K562 (cell line): Measurements from ENCODE around the gene DENND1A. TPM values are rescaled to one million over a fixed set of nuclear protein-coding genes. Genes with fewer than 3 reads are reported as not detected.

ENCODE experiments used
- ATAC-seq: fragments of 200-7000 bp; cut with Tn5 transposase; 3 replicates; pipeline ENCODE4 v1.9.1; 2020; ENCODE audit warnings: moderate library complexity
- BruUV-seq: library from RNA; stranded (reverse); fragments of 400-500 nt; replicated peaks from 2 replicates; lab custom pipeline; 2021; lab: Mats Ljungman, UMichigan
- CTCF ChIA-PET: fragments of 300-600 bp; formaldehyde crosslinking; extraction: SDS; loops from one replicate; lab custom pipeline; 2021; ENCODE audit warnings: low intra/inter-chr PET ratio; lab: Yijun Ruan, JAX
- POLR2A ChIA-PET: fragments of 300-600, 350-650 bp; sonication (Branson Sonifier 250); formaldehyde crosslinking; extraction: SDS; loops from one replicate; lab custom pipeline; 2021; ENCODE audit warnings: antibody characterized with exemption, inconsistent platforms; lab: Yijun Ruan, JAX
- DNase-seq, 4 experiments: peaks; one replicate each; pipeline versions ENCODE4 v3.0.0 to v3.0.0-alpha.2; 2011 to 2018; ENCODE audit warnings: low spot score in 3 of 4, mixed read lengths in 3 of 4; ENCODE audit errors: extremely low read depth in 1 of 4
- FAIRE-seq: peaks from 2 replicates; lab custom pipeline; 2011; peaks lifted over from hg19 to GRCh38; lab: Jason Lieb, UNC
- H2AFZ ChIP-seq: 2 replicates; pipeline ENCODE4 v1.6.0; 2011; ENCODE audit warnings: low read depth, low read length, control low read depth, inconsistent platforms
- H3K27ac ChIP-seq: fragments of 200-600 bp; 3 replicates; pipeline ENCODE4 v1.8.0; 2011; ENCODE audit warnings: low read depth, mild to moderate bottlenecking, control low read depth, inconsistent platforms, low read length, moderate library complexity, mixed read lengths; ENCODE audit errors: extremely low read depth
- H3K27me3 ChIP-seq, 2 experiments: fragments of 300-600 bp in 1 of 2; 2 replicates in 1 of 2; 3 replicates in 1 of 2; pipeline versions ENCODE4 v1.6.0 to v1.8.0; 2011; ENCODE audit warnings: inconsistent platforms in 2 of 2, low read length in 2 of 2, mild to moderate bottlenecking in 1 of 2, mixed read lengths in 1 of 2, moderate library complexity in 1 of 2; ENCODE audit not compliant: control insufficient read depth in 2 of 2, insufficient read depth in 2 of 2
- H3K36me3 ChIP-seq: fragments of 300-600 bp; 3 replicates; pipeline ENCODE4 v1.8.0; 2011; ENCODE audit warnings: mild to moderate bottlenecking, low read length, inconsistent platforms; ENCODE audit not compliant: control insufficient read depth, insufficient read depth
- H3K4me1 ChIP-seq, 2 experiments: fragments of 200-600 bp in 1 of 2; replicated peaks in 1 of 2; 2 replicates in 1 of 2; 3 replicates in 1 of 2; pipeline versions ENCODE4 v1.5.1 to v1.8.0; 2011; ENCODE audit warnings: inconsistent platforms in 2 of 2, low read length in 2 of 2, mild to moderate bottlenecking in 1 of 2, mixed read lengths in 1 of 2, moderate library complexity in 1 of 2; ENCODE audit not compliant: control insufficient read depth in 2 of 2, insufficient read depth in 2 of 2
- H3K4me2 ChIP-seq: 2 replicates; pipeline ENCODE4 v1.6.1; 2011; ENCODE audit warnings: low read length, control low read depth, inconsistent platforms, mixed read lengths; ENCODE audit not compliant: insufficient read depth
- H3K4me3 ChIP-seq: fragments of 200-600 bp; sonication (generic), shearing (Covaris generic); 2 replicates; pipeline ENCODE4 v1.5.1; 2016; ENCODE audit warnings: control low read depth, inconsistent platforms
- H3K79me2 ChIP-seq: fragments of 200-600 bp; 3 replicates; pipeline ENCODE4 v1.8.0; 2011; ENCODE audit warnings: low read length, inconsistent platforms; ENCODE audit not compliant: control insufficient read depth, insufficient read depth
- H3K9ac ChIP-seq, 2 experiments: 2 replicates each; pipeline versions ENCODE4 v1.6.0 to v1.6.1; 2011; ENCODE audit warnings: low read depth in 2 of 2, low read length in 2 of 2, control low read depth in 1 of 2, inconsistent platforms in 1 of 2, mild to moderate bottlenecking in 1 of 2, mixed read lengths in 1 of 2; ENCODE audit not compliant: insufficient read depth in 1 of 2
- H3K9me1 ChIP-seq: one replicate; pipeline ENCODE4 v1.6.0; 2011; ENCODE audit warnings: inconsistent platforms, mild to moderate bottlenecking, low read length, moderate library complexity; ENCODE audit not compliant: control insufficient read depth, insufficient read depth
- H3K9me3 ChIP-seq: replicated peaks from 2 replicates; pipeline ENCODE4 v1.5.1; 2011; ENCODE audit warnings: low read depth, low read length, inconsistent platforms; ENCODE audit not compliant: control insufficient read depth, insufficient read depth
- H4K20me1 ChIP-seq: replicated peaks from 2 replicates; pipeline ENCODE4 v1.6.1; 2011; ENCODE audit warnings: low read length, inconsistent platforms, mixed read lengths; ENCODE audit not compliant: control insufficient read depth, insufficient read depth
- DDX20 ChIP-seq: fragments of 450-650 bp; IDR thresholded peaks from 2 replicates; pipeline ENCODE4 v1.6.1; 2016; ENCODE audit warnings: missing genetic modification characterization, low read depth, mild to moderate bottlenecking, missing compliant biosample characterization, moderate library complexity
- NCOA6 ChIP-seq: fragments of 450-650 bp; IDR thresholded peaks from 2 replicates; pipeline ENCODE4 v1.6.1; 2017; ENCODE audit warnings: mild to moderate bottlenecking
- SIX5 ChIP-seq, 2 experiments: IDR thresholded peaks; 2 replicates each; pipeline ENCODE4 v1.6.1; 2011; ENCODE audit warnings: low read length in 2 of 2, borderline replicate concordance in 1 of 2, low read depth in 1 of 2, mild to moderate bottlenecking in 1 of 2, moderate library complexity in 1 of 2; ENCODE audit not compliant: insufficient read depth in 1 of 2
- ZC3H8 ChIP-seq: fragments of 450-650 bp; IDR thresholded peaks from 2 replicates; pipeline ENCODE4 v1.6.1; 2017
- ZFX ChIP-seq: sonication (generic); formaldehyde crosslinking; IDR thresholded peaks from 2 replicates; pipeline ENCODE4 v1.8.0; 2022; ENCODE audit warnings: mild to moderate bottlenecking, missing genetic modification reagents, moderate library complexity
- ZNF436 ChIP-seq: fragments of 250-450, 450-650 bp; sonication (Bioruptor Pico); formaldehyde crosslinking; IDR thresholded peaks from 2 replicates; pipeline ENCODE4 v1.7.0; 2020; ENCODE audit warnings: mild to moderate bottlenecking
- ZNF589 ChIP-seq: fragments of 200-800 bp; sonication (Bioruptor generic); IDR thresholded peaks from 2 replicates; pipeline ENCODE4 v1.6.1; 2016; ENCODE audit warnings: low read depth, missing genetic modification characterization, missing compliant biosample characterization
- WGBS: fragments of 100-300 bp; shearing (Covaris generic); methylation state at CpG from one replicate; pipeline ENCODE4 v1.1.6; 2016; ENCODE audit warnings: low coverage, mixed read lengths; ENCODE audit not compliant: insufficient coverage; ENCODE audit errors: missing lambda C conversion rate; 5-methylcytosine and 5-hydroxymethylcytosine counted together
- in situ Hi-C: fragments of 300-500 bp; cut with MboI; formaldehyde crosslinking; loops from 4 replicates; pipeline ENCODE4 v1.15.0; 2018; ENCODE audit warnings: inconsistent platforms, mixed read lengths
- intact Hi-C: fragments of 100-400 bp; cut with micrococcal nuclease; formaldehyde crosslinking; loops from 2 replicates; pipeline ENCODE4 v1.14.2; 2022
- polyA plus RNA-seq, 8 experiments: library from polyadenylated mRNA; depleted of rRNA in 4 of 8; stranded (reverse) in 5 of 8; unstranded in 3 of 8; fragments of >200 nt; fragmentation: Nextera tagmentation in 2 of 8; fragmentation: Illumina TruSeq in 1 of 8; extraction: Ambion mirVana in 2 of 8; extraction: Trizol in 1 of 8; gene quantifications; 2 replicates each; pipeline versions ENCODE4 v1.2.1 to v1.2.3, GENCODE V29; 2011 to 2014; ENCODE audit warnings: inconsistent platforms in 1 of 8, missing spikeins in 1 of 8
- total RNA-seq, 7 experiments: library from RNA; depleted of rRNA in 6 of 7; stranded (reverse); fragments of >200 nt in 6 of 7; fragmentation: Illumina TruSeq in 2 of 7; extraction: Trizol in 2 of 7; gene quantifications; 2 replicates each; pipeline versions ENCODE4 v1.2.1 to v1.2.3, GENCODE V29; 2011 to 2021; ENCODE audit warnings: low replicate concordance in 1 of 7
- TF ChIP-seq, protein P1 (sequence below), 2 experiments: fragments of 450-650 bp; conservative IDR thresholded peaks; 2 replicates each; pipeline ENCODE4 v1.6.1; 2017; ENCODE audit warnings: mild to moderate bottlenecking in 2 of 2, moderate library complexity in 2 of 2
- TF ChIP-seq, protein P2 (sequence below): sonication (generic); formaldehyde crosslinking; IDR thresholded peaks from 2 replicates; pipeline ENCODE4 v1.5.0; 2020; ENCODE audit warnings: missing genetic modification reagents
- TF ChIP-seq, protein P3 (sequence below): fragments of 450-650 bp; formaldehyde crosslinking; IDR thresholded peaks from 2 replicates; pipeline ENCODE4 v1.4.0; 2020; ENCODE audit warnings: mild to moderate bottlenecking, mixed read lengths

The DENND1A gene
- total and polyA plus RNA-seq, 9 of the 15 experiments (the other 6 are each of a cell fraction or from before 2014, with no cell fraction given): 7.6 to 29.5 (median 15.7) TPM

DNA sequence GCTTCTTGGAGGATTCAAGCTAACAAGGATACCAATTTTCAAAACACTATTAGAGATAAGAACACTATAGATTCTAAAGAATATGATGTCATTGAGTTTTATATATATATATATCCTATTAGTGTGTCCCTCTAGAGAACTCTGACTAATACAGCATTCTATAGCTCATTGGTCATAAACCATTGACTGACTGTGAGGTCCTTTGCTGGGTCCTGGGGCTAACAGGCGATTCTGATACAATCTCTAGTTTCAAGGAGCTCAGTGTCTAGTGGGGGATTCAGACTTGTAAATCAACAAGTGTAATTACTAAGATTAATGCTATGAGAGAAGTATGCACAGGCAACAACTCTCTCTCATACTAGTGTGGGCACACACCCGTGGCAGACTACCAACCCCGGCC is 234.5 kb downstream of the DENND1A start:
- Histone ChIP-seq H3K4me3 (no peak overlapping the region), H3K36me3 (no peaks in the 10 kb centered on the region), H3K79me2 (no peaks in the 10 kb centered on the region), H3K4me2 (no peak overlapping the region), H3K9me1 (no peaks in the 10 kb centered on the region), H4K20me1 (no peaks in the 10 kb centered on the region), H2AFZ (no peak overlapping the region), H3K9ac (no peak overlapping the region), H3K27me3 (no peaks in the 10 kb centered on the region), H3K27ac (no peak overlapping the region), H3K4me1 (no peaks in the 10 kb centered on the region), H3K9me3 (no peaks in the 10 kb centered on the region)
- FAIRE-seq (no peak), ATAC-seq (no peak), DNase-seq (no peak)
- in situ Hi-C loops (no loop called here), intact Hi-C loops (no loop called here)
- CTCF ChIA-PET: no interaction called here
- no TSS peak for BruUV-seq
- POLR2A ChIA-PET: interaction anchor here (1.7 kb wide), 1 partner anchor 8 kb away, joined by 5 read pairs; no protein-coding TSS in a partner anchor
- WGBS: 71% methylated on average over 3 of the region's 3 CpGs
- TF ChIP-seq ZNF589 (CRISPR knock-in tag) (no peak), ZFX (CRISPR knock-in tag) (no peak), ZC3H8 (no peak), DDX20 (tag) (no peak), NCOA6 (no peak), ZNF436 (CRISPR knock-in tag) (no peak), SIX5 (IDR thresholded peaks at IDR 0.05; ENCODE audit: borderline replicate concordance in 1 of 2, insufficient read depth in 1 of 2, low read depth in 1 of 2, low read length in 2 of 2) (no peak)
- TF ChIP-seq, protein P1, sequence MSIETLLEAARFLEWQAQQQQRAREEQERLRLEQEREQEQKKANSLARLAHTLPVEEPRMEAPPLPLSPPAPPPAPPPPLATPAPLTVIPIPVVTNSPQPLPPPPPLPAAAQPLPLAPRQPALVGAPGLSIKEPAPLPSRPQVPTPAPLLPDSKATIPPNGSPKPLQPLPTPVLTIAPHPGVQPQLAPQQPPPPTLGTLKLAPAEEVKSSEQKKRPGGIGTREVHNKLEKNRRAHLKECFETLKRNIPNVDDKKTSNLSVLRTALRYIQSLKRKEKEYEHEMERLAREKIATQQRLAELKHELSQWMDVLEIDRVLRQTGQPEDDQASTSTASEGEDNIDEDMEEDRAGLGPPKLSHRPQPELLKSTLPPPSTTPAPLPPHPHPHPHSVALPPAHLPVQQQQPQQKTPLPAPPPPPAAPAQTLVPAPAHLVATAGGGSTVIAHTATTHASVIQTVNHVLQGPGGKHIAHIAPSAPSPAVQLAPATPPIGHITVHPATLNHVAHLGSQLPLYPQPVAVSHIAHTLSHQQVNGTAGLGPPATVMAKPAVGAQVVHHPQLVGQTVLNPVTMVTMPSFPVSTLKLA (conservative IDR thresholded peaks at IDR 0.05): no peak
- TF ChIP-seq, protein P2, sequence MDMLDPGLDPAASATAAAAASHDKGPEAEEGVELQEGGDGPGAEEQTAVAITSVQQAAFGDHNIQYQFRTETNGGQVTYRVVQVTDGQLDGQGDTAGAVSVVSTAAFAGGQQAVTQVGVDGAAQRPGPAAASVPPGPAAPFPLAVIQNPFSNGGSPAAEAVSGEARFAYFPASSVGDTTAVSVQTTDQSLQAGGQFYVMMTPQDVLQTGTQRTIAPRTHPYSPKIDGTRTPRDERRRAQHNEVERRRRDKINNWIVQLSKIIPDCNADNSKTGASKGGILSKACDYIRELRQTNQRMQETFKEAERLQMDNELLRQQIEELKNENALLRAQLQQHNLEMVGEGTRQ: no peak
- TF ChIP-seq, protein P3, sequence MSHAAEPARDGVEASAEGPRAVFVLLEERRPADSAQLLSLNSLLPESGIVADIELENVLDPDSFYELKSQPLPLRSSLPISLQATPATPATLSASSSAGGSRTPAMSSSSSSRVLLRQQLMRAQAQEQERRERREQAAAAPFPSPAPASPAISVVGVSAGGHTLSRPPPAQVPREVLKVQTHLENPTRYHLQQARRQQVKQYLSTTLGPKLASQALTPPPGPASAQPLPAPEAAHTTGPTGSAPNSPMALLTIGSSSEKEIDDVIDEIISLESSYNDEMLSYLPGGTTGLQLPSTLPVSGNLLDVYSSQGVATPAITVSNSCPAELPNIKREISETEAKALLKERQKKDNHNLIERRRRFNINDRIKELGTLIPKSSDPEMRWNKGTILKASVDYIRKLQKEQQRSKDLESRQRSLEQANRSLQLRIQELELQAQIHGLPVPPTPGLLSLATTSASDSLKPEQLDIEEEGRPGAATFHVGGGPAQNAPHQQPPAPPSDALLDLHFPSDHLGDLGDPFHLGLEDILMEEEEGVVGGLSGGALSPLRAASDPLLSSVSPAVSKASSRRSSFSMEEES (CRISPR knock-in tag): no peak
